Effector memory CD4-positive, alpha-beta T cell (primary cell): ENCODE measurements around the gene CSTB.

Experiments used
- DNase-seq, 3 donors: peaks; one replicate each; pipeline ENCODE4 v3.0.0-alpha.2; 2020
- H3K27ac ChIP-seq: 2 replicates; pipeline ENCODE4 v1.7.0; 2013; ENCODE audit warnings: mild to moderate bottlenecking, low read length, moderate library complexity; ENCODE audit not compliant: insufficient read depth, poor library complexity, severe bottlenecking
- H3K27me3 ChIP-seq: replicated peaks from 2 replicates; pipeline ENCODE4 v1.7.0; 2013; ENCODE audit warnings: mild to moderate bottlenecking, low read length; ENCODE audit not compliant: insufficient read depth, control insufficient read depth, poor library complexity, severe bottlenecking
- H3K36me3 ChIP-seq: 2 replicates; pipeline ENCODE4 v1.7.0; 2013; ENCODE audit warnings: mild to moderate bottlenecking, low read length, moderate library complexity; ENCODE audit not compliant: control insufficient read depth, insufficient read depth
- H3K4me1 ChIP-seq: 2 replicates; pipeline ENCODE4 v1.7.0; 2013; ENCODE audit warnings: low read length, mild to moderate bottlenecking; ENCODE audit not compliant: control insufficient read depth, insufficient read depth, poor library complexity, severe bottlenecking
- H3K4me3 ChIP-seq: 2 replicates; pipeline ENCODE4 v1.7.0; 2013; ENCODE audit warnings: low read length, low read depth, mild to moderate bottlenecking; ENCODE audit not compliant: insufficient read depth, poor library complexity, severe bottlenecking
- H3K9me3 ChIP-seq: 2 replicates; pipeline ENCODE4 v1.7.0; 2013; ENCODE audit warnings: mild to moderate bottlenecking, low read length, moderate library complexity; ENCODE audit not compliant: control insufficient read depth

CSTB gene

DNA sequence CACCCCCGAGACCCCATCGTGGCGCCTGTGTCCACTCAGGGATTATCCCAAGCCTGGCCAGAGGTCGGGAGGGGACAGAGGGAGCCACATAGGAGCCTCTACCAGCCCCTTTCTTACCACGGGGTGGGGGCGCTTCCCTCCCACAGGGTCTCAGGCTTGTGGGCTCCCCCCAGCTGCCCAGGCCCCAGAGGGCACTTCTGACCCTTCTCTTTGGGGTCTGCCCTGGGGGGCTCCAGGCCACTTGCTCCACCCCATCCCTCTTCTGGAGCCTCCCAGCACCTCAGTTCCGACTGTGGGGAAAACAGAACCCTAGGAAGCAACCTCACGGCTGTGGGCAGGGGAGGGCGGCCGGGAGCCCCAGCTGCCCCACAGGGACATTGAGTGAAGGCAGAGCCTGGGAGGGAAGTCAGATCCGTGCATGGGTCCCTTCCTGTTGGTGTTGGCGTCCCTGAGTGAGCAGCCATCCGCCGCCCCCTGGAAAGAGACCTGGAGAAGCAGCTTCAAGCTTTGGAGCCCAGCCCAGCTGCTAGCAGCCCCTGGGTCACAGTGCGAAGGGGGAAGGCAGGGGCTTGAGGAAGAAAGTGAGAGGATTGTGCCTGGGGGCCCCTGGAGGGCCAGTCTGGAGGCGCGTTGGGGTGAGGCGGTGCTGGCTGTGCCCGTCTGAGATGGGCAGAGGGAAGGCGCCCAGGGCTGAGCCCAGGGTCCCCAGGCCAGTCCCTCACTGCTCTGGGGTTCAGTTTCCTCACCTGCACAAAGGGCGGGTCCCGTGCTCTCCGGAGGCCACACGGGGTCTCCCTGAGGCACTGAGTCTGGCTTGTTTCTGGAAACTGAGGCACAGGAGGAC, 35.4 kb upstream of the CSTB start:
- DNase-seq, result no peak
- Histone ChIP-seq H3K27me3 (no peaks in the 10 kb centered on the region), H3K4me1 (peaks cover 8% of the 10 kb centered on the region), H3K27ac (no peak overlapping the region), H3K4me3 (no peak overlapping the region), H3K36me3 (no peaks in the 10 kb centered on the region), H3K9me3 (no peaks in the 10 kb centered on the region)

GRCh38 chr21:43810505-43811261, 34.6 kb upstream of the CSTB start:
- H3K27ac ChIP-seq, result no peak overlapping the region
- H3K27me3 ChIP-seq, result no peaks in the 10 kb centered on the region
- DNase-seq, result peak; percentile 65 to 77 (median 68)
- no peak overlapping the region for H3K4me3 ChIP-seq
- H3K9me3 ChIP-seq, result no peaks in the 10 kb centered on the region
- peaks cover 3% of the 10 kb centered on the region for H3K36me3 ChIP-seq
- peaks cover 8% of the 10 kb centered on the region for H3K4me1 ChIP-seq

GRCh38 chr21:43809853-43810504, 33.9 kb upstream of the CSTB start:
- H3K36me3 ChIP-seq, result peaks cover 3% of the 10 kb centered on the region
- no peaks in the 10 kb centered on the region for H3K9me3 ChIP-seq
- no peak overlapping the region for H3K4me3 ChIP-seq
- no peak overlapping the region for H3K27ac ChIP-seq
- peaks cover 8% of the 10 kb centered on the region for H3K4me1 ChIP-seq
- DNase-seq, result no peak
- H3K27me3 ChIP-seq, result no peaks in the 10 kb centered on the region

GRCh38 chr21:43809346-43809799, 33.3 kb upstream of the CSTB start:
- H3K4me1 ChIP-seq, result peaks cover 8% of the 10 kb centered on the region
- H3K4me3 ChIP-seq, result no peak overlapping the region
- no peak for DNase-seq
- H3K27ac ChIP-seq, result no peak overlapping the region
- no peaks in the 10 kb centered on the region for H3K27me3 ChIP-seq
- H3K9me3 ChIP-seq, result no peaks in the 10 kb centered on the region
- H3K36me3 ChIP-seq, result peaks cover 3% of the 10 kb centered on the region

GRCh38 chr21:43808832-43809251, 32.7 kb upstream of the CSTB start:
- Histone ChIP-seq H3K4me1 (peaks cover 8% of the 10 kb centered on the region), H3K27ac (no peak overlapping the region)
- DNase-seq, result no peak

GRCh38 chr21:43808367-43808766, 32.3 kb upstream of the CSTB start:
- Histone ChIP-seq H3K27me3 (no peaks in the 10 kb centered on the region), H3K9me3 (no peaks in the 10 kb centered on the region), H3K36me3 (peaks cover 9% of the 10 kb centered on the region), H3K4me3 (no peak overlapping the region), H3K4me1 (peaks cover 8% of the 10 kb centered on the region), H3K27ac (no peak overlapping the region)
- no peak for DNase-seq

More at GRCh38 chr21:43808832-43809251, 32.7 kb upstream of the CSTB start:
- Histone ChIP-seq H3K9me3 (no peaks in the 10 kb centered on the region), H3K4me3 (no peak overlapping the region), H3K27me3 (no peaks in the 10 kb centered on the region), H3K36me3 (peaks cover 5% of the 10 kb centered on the region)

DNA sequence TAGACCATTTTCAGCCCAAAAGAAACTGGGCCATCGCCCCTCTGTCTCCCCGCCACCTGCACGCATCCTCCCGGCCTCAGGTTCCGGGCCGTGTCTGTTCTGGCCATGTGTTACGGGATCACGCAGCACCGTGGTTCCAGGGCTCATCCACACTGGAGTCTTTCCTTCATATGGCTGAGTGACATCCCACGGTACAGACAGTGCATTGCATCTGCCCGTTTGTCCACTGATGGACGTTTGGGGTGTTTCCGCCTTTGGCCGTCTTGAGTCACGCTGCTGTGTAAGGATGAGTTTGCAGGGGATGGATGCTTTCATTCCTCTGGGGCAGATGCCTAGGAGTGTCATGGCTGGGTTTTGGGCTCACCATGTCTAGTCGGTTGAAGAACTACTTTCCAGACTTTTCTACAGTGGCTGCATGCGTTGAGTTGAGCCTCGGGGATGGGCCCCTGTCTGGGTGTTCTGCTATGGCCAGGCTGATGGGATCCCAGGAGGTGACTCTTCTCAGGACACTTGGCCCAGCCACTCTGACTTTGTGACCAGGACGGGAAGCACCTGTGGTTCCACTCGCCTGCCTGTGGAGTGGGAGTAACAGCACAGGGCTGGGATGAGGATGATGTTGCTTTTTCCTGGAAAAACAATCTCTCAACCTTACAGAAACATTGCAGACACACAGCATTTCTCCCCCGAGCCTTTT, 30.1 kb upstream of the CSTB start:
- Histone ChIP-seq H3K27me3 (no peaks in the 10 kb centered on the region), H3K9me3 (no peaks in the 10 kb centered on the region), H3K4me1 (peaks cover 7% of the 10 kb centered on the region), H3K27ac (no peak overlapping the region), H3K4me3 (no peak overlapping the region), H3K36me3 (peaks cover 31% of the 10 kb centered on the region)
- no peak for DNase-seq

DNA sequence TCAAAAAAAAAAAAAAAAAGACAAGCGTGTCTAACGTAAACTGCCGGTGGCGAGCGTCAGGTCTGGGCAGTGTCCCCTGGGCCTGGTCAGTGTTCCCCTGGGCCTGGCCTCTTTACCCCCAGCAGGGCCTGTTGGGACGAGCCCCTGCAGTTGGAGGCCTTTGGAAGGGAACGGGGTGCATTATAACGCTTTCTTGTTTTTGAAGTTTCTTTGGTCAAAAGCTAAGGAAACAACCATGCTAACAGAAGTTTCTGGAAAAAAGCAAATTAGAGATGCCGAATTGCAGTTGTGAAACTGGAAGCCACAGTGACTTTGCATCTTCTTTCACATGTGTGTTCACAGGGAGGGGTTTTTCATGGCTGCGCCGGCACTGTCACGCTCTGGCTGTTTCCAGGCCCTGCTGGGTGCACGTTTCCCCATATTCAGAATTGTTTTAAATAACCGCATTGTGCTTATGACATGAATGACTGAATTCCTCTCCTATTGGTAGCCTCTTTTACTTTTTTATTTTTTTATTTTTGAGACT, 29.2 kb upstream of the CSTB start:
- peaks cover 40% of the 10 kb centered on the region for H3K36me3 ChIP-seq

DNA sequence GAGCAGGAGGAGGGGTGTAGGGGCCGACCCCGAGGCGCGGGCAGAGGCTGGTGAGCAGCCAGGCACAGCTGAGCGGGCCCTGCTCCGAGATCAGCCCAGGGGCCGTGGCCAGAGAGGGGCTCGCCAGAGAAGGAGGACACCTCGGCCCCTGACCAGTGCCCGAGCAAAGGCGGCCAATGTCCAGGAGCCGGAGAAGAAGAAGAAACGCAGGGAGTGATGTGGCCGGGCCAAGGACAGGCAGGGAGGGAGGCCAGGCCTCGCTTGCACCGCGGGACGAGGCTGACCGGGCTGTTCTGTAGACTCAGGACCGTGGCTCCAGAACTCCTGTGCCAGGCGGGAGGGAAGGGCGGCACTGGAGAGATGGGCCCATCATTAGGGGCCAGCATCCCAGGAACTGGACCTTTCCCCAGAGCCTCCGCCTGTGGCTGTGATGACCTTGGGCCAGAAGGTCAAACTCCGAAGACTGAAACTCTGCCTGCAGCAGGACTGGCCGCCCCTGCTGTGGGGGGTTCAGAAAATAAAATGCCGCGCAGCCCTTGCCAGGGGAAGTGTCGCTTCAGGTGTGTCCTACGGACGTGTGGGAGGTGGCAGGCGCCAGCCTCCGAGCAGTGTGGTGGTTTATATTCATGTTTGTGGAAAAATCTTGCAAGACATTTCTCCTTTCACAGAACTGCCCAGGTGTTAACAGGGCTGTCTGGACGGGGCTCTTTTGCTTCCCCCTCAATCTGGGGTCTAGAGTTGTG, 27.6 kb upstream of the CSTB start:
- Histone ChIP-seq H3K27ac (no peak overlapping the region), H3K27me3 (no peaks in the 10 kb centered on the region), H3K4me3 (no peak overlapping the region), H3K9me3 (no peaks in the 10 kb centered on the region), H3K4me1 (no peaks in the 10 kb centered on the region), H3K36me3 (peaks cover 55% of the 10 kb centered on the region)
- no peak for DNase-seq

More for the DNA sequence above, 29.2 kb upstream of the CSTB start:
- no peaks in the 10 kb centered on the region for H3K27me3 ChIP-seq
- no peak overlapping the region for H3K27ac ChIP-seq
- no peak for DNase-seq
- no peaks in the 10 kb centered on the region for H3K9me3 ChIP-seq
- H3K4me1 ChIP-seq, result no peaks in the 10 kb centered on the region
- H3K4me3 ChIP-seq, result no peak overlapping the region
